ENCODE results near the gene WNT1.

- TF ChIP-seq, protein P1, sequence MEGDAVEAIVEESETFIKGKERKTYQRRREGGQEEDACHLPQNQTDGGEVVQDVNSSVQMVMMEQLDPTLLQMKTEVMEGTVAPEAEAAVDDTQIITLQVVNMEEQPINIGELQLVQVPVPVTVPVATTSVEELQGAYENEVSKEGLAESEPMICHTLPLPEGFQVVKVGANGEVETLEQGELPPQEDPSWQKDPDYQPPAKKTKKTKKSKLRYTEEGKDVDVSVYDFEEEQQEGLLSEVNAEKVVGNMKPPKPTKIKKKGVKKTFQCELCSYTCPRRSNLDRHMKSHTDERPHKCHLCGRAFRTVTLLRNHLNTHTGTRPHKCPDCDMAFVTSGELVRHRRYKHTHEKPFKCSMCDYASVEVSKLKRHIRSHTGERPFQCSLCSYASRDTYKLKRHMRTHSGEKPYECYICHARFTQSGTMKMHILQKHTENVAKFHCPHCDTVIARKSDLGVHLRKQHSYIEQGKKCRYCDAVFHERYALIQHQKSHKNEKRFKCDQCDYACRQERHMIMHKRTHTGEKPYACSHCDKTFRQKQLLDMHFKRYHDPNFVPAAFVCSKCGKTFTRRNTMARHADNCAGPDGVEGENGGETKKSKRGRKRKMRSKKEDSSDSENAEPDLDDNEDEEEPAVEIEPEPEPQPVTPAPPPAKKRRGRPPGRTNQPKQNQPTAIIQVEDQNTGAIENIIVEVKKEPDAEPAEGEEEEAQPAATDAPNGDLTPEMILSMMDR (IDR thresholded peaks at IDR 0.05), result no peak
- no peak for TF ChIP-seq POLR2A (IDR thresholded peaks at IDR 0.05)
Observed at GRCh38 chr12:49030714-49031572, 52.8 kb downstream of the WNT1 start.
